NB4 (cell line): ENCODE results near the gene ARHGEF7.

Experiments used
- DNase-seq: peaks from one replicate; pipeline ENCODE4 v3.0.0; 2010; ENCODE audit warnings: low read depth
- H3K4me3 ChIP-seq: one replicate; pipeline ENCODE4 v1.5.1; 2011; ENCODE audit warnings: mild to moderate bottlenecking, low read depth, low read length, moderate library complexity
- CTCF ChIP-seq: IDR thresholded peaks from one replicate; pipeline ENCODE4 v1.5.1; 2012; ENCODE audit warnings: low read depth, low read length
- MAX ChIP-seq: IDR thresholded peaks from 2 replicates; pipeline ENCODE4 v1.6.1; 2011; ENCODE audit warnings: low read depth, low read length
- MYC ChIP-seq: IDR thresholded peaks from 2 replicates; pipeline ENCODE4 v1.6.1; 2011; ENCODE audit warnings: low read depth, low read length
- POLR2A ChIP-seq: IDR thresholded peaks from 2 replicates; pipeline ENCODE4 v1.6.1; 2011; ENCODE audit warnings: mild to moderate bottlenecking; ENCODE audit not compliant: insufficient read length; ENCODE audit errors: extremely low read depth

Gene ARHGEF7

GRCh38 chr13:111313911-111314425 lies 198.9 kb downstream of the ARHGEF7 start:
- TF ChIP-seq CTCF (no peak), MYC (no peak), POLR2A (no peak), MAX (no peak)
- no peak overlapping the region for H3K4me3 ChIP-seq
- DNase-seq, result no peak

GRCh38 chr13:111314852-111315251 lies 199.7 kb downstream of the ARHGEF7 start:
- TF ChIP-seq CTCF (no peak), MAX (no peak), MYC (no peak), POLR2A (no peak)
- DNase-seq, result no peak
- H3K4me3 ChIP-seq, result no peak overlapping the region

GRCh38 chr13:111315347-111315995 lies 200.4 kb downstream of the ARHGEF7 start:
- H3K4me3 ChIP-seq, result no peak overlapping the region
- no peak for TF ChIP-seq MAX
- no peak for TF ChIP-seq MYC
- no peak for TF ChIP-seq CTCF
- no peak for TF ChIP-seq POLR2A
- no peak for DNase-seq

GRCh38 chr13:111316161-111316730 lies 201.1 kb downstream of the ARHGEF7 start:
- TF ChIP-seq MYC, result no peak
- no peak for DNase-seq
- H3K4me3 ChIP-seq, result no peak overlapping the region

GRCh38 chr13:111317042-111317550 lies 202.0 kb downstream of the ARHGEF7 start:
- TF ChIP-seq MAX (no peak), POLR2A (no peak)
- no peak for DNase-seq
- H3K4me3 ChIP-seq, result no peak overlapping the region

GRCh38 chr13:111317571-111318345 lies 202.6 kb downstream of the ARHGEF7 start:
- H3K4me3 ChIP-seq, result no peak overlapping the region
- TF ChIP-seq MYC, result no peak
- TF ChIP-seq CTCF, result no peak
- TF ChIP-seq MAX, result no peak
- no peak for TF ChIP-seq POLR2A
- DNase-seq, result no peak
